HG02763 (cell line): ENCODE measurements around the gene ARAP2.

Experiments used
- ATAC-seq: cut with Tn5 transposase; IDR thresholded peaks from one replicate; pipeline ENCODE4 v1.9.1; 2021; ENCODE audit warnings: mild to moderate bottlenecking, moderate library complexity; ENCODE audit not compliant: unreplicated experiment

ARAP2 gene

GRCh38 chr4:36267486-36268268 is 23.4 kb upstream of the ARAP2 start:
- no peak for ATAC-seq

DNA sequence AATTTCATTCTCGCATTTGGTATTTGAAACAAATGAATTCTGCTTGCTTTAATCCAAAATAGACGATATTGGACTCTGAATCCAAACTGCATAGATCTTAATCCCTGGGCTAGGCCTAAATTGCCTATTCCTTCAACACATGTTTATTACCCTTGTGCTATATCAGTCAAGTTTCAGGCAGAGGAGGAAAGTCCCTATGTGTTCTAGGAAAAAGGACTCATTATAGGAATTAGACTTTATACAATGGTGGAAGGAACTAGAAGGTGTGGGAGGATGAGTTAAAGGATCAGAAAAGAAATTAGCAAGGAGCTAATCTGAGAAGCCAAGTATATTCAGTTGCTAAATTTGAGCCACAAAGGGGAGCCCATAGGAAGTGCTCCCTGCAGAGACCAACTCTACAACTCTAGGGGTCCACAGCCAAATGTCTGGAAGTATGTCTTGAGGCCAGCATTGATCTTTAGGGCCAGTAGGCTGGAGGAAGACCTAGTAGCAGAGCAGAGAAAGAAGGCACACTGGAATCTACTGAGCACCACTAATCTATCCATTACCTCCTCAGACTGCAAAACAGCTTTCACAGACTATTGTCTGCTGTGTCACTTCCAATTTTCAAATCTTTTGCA is 20.0 kb upstream of the ARAP2 start:
- no peak for ATAC-seq

- ATAC-seq, result no peak
Observed at GRCh38 chr4:36260731-36261130, 16.4 kb upstream of the ARAP2 start.

- peak; percentile 55 for ATAC-seq
Observed at GRCh38 chr4:36256398-36256891, 12.1 kb upstream of the ARAP2 start.

GRCh38 chr4:36255577-36255976 is 11.3 kb upstream of the ARAP2 start:
- ATAC-seq, result peak; percentile 85

DNA sequence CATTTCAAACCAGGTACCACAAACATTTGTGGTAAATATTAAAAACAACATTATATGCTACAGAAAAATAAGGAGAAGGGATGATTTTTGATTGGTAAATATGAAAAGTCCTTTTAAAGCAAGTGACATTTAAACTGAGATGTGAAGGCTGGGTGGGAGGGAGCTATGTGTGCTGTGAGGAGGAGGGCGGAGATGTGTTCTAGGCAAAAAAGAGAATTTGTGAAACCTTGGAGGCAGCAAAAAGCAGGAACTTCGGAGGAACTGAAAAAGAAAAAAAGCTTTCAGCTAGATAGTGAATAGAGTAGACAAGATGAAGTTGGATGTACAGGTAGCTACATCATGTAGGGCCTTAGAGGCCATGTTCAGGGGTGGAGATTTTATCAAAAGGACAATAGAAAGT is 10.1 kb upstream of the ARAP2 start:
- ATAC-seq, result no peak

GRCh38 chr4:36251983-36252382 is 7.7 kb upstream of the ARAP2 start:
- ATAC-seq, result no peak

- ATAC-seq, result no peak
Observed at GRCh38 chr4:36249610-36250009, 5.3 kb upstream of the ARAP2 start.

DNA sequence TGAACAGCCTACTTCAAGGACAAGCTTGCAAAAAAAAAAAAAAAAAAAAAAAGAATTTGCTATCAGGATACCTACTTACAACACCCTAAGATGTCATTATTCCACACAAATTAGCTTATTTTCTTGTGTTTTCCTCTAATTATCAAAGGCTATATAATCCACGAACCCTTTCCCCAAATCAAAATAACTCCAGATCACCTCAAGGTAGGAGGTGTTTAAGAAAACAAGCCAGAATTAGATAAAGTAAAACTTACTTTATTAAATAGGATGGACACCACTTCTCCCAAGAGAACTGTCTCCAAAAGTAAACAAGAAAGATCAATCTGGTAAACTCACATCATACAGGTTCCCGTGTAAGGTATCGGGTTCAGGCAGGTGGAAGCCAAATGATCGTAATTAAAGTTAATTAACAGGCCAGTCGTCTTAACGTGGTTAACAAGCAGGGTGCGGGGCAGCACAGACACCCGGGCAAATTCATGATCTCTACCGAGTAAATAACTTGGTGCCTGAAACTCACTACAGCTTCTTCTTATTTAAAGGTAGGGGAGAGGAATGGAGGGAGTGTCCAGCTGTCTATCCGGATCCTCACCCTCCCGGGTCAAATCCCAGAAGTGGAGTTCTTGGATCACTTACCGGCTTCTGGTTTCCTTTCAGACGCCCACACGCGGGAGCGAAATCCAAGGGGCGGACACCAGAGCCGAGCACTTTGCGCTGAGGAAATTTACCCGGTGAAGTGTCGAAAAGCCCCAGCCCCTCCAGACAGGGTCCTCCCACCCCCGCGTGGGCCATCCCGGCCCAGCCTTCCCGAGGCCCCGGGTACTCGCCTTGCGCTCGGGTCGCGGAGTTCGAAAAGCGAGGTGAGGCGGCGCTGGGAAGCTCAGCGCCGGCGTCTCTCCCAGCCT is 708 bp downstream of the ARAP2 start:
- peak; percentile 3 for ATAC-seq

DNA sequence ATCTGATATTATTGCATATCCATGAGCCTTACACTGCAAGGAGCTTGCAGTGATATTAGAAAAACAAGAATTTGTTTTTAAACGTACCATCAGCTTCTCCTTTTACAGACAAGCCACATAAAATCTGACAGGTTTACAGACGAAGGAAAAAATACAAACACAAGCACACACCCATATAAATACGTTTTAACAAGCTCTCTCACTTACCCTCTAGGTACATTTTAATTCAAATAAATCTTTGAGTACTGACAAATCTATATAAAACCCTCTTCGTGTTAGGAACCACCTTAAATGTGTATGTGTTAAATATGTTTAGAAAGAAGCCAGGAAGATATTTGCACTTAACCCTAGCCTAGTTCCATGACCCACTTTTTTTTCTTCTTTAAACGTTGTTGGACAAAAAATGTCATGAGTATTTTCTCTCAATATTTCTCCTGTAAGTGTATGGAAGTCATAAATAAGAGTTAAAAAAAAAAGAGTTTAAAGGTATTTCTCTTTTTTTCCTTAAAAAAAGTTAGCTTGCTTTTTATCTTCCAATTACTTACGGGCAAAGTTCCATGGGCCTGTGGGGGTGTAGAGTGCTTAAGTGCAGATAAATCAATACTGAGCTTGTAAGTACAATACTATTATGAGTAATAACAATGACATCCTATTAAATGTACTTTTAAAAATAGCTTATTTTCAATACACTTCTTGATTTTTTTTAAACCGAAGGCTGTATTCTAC is 1.5 kb downstream of the ARAP2 start:
- ATAC-seq, result no peak

- ATAC-seq, result peak; percentile 41
Observed at GRCh38 chr4:36241771-36242170, 2.5 kb downstream of the ARAP2 start.

DNA sequence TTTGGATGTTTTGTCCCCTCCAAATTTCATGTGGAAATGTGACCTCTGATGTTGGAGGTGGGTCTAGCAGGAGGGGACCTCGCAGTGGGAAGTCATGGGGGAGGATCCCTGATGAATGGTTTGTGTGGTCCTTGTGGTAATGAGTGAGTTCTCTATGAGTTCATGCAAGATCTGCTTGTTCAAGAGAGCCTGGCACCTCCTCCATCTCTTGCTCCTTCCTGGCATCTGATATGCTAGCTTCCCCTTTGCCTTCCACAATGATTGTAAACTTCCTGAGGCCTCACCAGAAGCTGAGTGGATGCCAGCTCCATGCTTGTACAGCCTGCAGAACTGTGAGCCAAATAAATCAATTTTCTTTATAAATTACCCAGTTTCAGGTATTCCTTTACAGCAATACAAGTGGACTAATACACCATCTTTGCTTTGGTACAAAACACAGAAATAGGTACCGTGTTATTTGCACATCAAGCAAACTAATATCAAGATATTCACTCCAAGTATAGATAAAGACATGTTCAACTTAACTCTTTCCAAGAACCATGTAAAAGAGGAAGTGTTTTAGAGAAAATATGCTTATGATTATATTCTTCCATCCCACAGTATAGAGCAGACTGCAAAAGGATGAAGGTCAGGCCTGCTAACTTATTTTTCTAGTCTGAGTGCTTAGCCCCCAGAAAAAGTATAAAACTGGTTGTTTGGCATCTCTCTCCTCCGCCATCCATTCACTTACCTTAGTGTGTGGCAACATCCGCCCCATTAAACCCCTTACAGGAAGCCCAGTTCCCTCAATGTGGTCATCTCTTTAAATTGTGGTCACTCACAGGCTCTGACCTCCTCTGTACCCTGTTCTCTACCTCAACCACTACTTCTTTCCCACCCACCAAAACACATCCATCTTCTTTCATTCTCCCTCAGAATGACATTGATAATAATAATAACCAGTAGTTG is 6.7 kb downstream of the ARAP2 start:
- ATAC-seq, result no peak

DNA sequence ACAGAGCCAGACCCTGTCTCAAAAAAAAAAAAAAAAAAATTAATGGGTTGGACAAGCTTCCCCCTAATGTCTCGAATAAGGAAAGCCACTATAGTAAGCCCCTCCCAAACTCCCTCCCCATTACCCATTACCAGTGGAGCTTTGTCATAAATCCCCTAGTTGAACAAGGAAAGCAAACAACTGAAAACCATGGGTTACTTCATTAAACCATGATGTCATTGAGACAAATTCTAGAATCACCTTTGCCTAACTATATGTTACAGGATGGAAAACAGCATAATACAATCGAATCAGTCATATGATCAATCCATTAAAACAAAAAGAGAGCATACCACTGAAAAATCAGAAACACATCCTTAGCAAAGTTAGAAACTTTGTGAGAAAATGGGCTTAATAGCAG is 8.2 kb downstream of the ARAP2 start:
- no peak for ATAC-seq

DNA sequence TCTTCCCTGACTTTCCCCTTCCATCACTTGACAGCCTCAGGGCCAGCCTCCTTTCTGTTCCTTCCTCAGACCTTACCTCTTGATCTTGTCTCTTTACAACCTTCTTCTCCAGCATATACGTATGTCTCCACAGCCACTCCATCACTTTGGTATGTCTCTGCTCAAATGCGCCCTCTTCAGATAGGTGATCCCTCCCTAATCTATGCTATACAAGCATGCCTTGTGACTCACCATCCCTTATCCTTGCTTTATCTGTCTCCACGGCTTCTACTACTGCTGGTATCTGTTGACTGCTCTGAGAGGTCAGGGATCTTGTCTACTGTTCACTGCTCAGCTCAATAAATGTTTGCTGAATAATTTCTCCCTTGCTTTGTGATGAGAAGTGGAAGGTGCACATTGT is 9.0 kb downstream of the ARAP2 start:
- ATAC-seq, result no peak

DNA sequence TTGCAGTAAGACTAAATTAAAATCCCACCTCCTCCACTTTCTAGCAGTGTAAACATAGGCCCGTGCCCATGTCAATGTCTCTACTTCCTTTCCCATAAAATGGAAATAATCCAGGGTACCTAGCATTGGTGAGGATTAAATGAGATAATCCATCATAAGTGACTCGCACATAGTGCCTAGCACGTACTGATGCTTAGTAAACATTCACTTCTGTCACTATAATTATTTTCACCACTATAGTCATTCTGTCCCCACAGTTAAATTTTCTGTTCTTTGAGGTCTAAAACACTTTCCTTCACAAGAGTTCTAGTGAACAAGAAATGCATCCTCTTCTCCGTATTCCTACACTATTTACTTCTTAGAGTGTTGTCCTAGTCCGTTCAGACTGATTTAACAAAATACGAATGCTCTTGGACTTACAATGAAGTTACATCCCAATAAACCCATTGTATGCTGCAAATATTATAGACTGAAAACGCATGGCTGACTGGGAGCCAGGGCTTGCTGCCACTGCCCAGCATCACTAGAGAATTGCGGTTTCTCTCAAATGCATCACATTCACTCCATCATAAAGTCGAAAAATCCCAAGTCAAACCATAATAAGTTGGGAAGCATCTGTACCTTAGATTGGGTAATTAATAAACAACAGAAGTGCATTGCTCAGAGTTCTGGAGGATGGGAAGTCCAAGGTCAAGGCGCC is 10.6 kb downstream of the ARAP2 start:
- ATAC-seq, result no peak

DNA sequence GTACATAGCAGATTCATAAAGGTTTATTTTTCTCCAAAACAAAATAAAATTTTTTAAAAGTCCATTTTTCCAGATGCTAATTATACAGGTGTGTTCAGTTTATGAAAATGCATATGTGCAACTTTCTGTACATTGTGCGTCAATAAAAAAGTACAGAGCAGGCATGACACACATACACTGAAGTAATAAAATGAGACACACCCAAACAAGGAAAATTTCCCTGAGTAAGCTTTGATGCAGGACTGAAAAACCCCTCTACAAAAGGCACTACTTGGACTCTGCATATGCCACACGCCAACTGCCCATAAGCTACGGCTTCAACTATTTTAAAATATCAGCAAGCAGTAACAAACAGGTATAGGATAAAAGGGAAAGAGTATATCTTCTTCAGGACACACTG is 13.8 kb downstream of the ARAP2 start:
- ATAC-seq, result no peak

- ATAC-seq, result no peak
Observed at GRCh38 chr4:36227913-36228312, 16.4 kb downstream of the ARAP2 start.

DNA sequence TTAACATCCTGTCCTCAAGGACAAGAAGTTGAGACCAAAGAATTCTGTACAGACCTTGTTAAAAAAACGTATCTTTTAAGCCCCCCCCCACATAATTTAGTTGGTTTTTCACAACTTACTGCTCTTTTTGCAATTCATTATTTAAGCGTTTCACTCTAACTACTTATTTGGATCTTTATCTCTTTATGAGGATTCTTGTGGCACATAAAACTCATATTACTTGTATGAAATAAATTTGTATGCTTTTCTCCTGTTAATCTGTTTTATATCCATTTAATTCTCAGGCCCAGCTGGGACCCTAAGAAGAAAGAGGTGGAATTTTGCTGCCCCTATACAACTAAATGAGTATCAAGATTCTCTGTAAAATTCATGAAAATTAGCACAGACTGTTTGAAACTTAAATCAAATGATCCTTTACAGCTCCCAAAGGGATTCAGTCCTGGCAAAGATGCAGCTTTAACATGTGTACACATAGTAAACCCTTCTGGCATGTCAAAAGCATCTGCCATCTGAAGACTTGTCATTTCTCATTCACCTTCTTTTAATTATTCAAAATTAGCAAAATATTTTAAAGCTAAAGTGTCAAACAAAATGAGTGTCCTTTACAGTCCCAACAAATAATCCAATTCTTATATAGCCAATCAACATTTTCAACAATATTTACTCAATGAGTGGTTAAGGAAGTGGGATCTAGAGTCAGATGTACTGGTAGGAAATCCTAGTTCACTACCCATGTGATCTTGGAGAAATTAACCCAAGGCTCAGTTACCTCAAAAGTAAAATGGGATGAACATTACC is 17.7 kb downstream of the ARAP2 start:
- no peak for ATAC-seq
